HEK293T (cell line): ENCODE data around the gene SMIM7.

ENCODE experiments used
- CTCF ChIA-PET: fragments of 350-600 bp; formaldehyde crosslinking; extraction: SDS; loops from one replicate; lab custom pipeline; 2021; ENCODE audit warnings: antibody characterized with exemption, inconsistent platforms; lab: Yijun Ruan, JAX
- POLR2A ChIA-PET: fragments of 350-600 bp; formaldehyde crosslinking; extraction: SDS; loops from one replicate; lab custom pipeline; 2020; ENCODE audit warnings: antibody characterized with exemption, inconsistent platforms; lab: Yijun Ruan, JAX
- DNase-seq: peaks from one replicate; pipeline ENCODE4 v3.0.0; 2012; ENCODE audit warnings: mixed read lengths; ENCODE audit errors: extremely low spot score
- ARNT ChIP-seq: fragments of 450-650 bp; IDR thresholded peaks from 2 replicates; pipeline ENCODE4 v1.6.1; 2017; ENCODE audit warnings: mild to moderate bottlenecking
- BHLHE40 ChIP-seq: fragments of 450-650 bp; IDR thresholded peaks from 2 replicates; pipeline ENCODE4 v1.6.1; 2016; ENCODE audit warnings: mild to moderate bottlenecking, moderate library complexity, borderline replicate concordance
- CTBP1 ChIP-seq: fragments of 450-650 bp; IDR thresholded peaks from 2 replicates; pipeline ENCODE4 v1.6.1; 2016; ENCODE audit warnings: borderline replicate concordance
- ELF4 ChIP-seq: fragments of 450-650 bp; IDR thresholded peaks from 2 replicates; pipeline ENCODE4 v1.6.1; 2017; ENCODE audit warnings: antibody characterized with exemption
- FOXA1 ChIP-seq: fragments of 450-650 bp; IDR thresholded peaks from 2 replicates; pipeline ENCODE4 v1.6.1; 2016; ENCODE audit warnings: mild to moderate bottlenecking
- FOXK2 ChIP-seq: fragments of 450-650 bp; IDR thresholded peaks from 2 replicates; pipeline ENCODE4 v1.6.1; 2016; ENCODE audit warnings: mild to moderate bottlenecking
- FOXM1 ChIP-seq: fragments of 450-650 bp; IDR thresholded peaks from 2 replicates; pipeline ENCODE4 v1.6.1; 2017; ENCODE audit warnings: mild to moderate bottlenecking, borderline replicate concordance
- HDGF ChIP-seq: fragments of 450-650 bp; IDR thresholded peaks from 2 replicates; pipeline ENCODE4 v1.6.1; 2017; ENCODE audit warnings: antibody characterized with exemption, borderline replicate concordance
- L3MBTL2 ChIP-seq: fragments of 450-650 bp; conservative IDR thresholded peaks from 2 replicates; pipeline ENCODE4 v1.6.1; 2016; ENCODE audit warnings: mild to moderate bottlenecking
- LEF1 ChIP-seq: fragments of 450-650 bp; IDR thresholded peaks from 2 replicates; pipeline ENCODE4 v1.6.1; 2017; ENCODE audit warnings: mild to moderate bottlenecking, borderline replicate concordance
- NFRKB ChIP-seq: fragments of 450-650 bp; IDR thresholded peaks from 2 replicates; pipeline ENCODE4 v1.6.1; 2016; ENCODE audit warnings: mild to moderate bottlenecking, moderate library complexity
- SP1 ChIP-seq: fragments of 450-650 bp; IDR thresholded peaks from 2 replicates; pipeline ENCODE4 v1.6.1; 2017
- SUZ12 ChIP-seq: fragments of 450-650 bp; IDR thresholded peaks from 2 replicates; pipeline ENCODE4 v1.6.1; 2016; ENCODE audit warnings: mild to moderate bottlenecking
- TARDBP ChIP-seq: fragments of 450-650 bp; IDR thresholded peaks from 2 replicates; pipeline ENCODE4 v1.6.1; 2016
- ZNF384 ChIP-seq: fragments of 450-650 bp; IDR thresholded peaks from 2 replicates; pipeline ENCODE4 v1.6.1; 2016
- TF ChIP-seq, protein P1 (sequence below): fragments of 450-650 bp; IDR thresholded peaks from 2 replicates; pipeline ENCODE4 v1.6.1; 2016

The SMIM7 gene

DNA sequence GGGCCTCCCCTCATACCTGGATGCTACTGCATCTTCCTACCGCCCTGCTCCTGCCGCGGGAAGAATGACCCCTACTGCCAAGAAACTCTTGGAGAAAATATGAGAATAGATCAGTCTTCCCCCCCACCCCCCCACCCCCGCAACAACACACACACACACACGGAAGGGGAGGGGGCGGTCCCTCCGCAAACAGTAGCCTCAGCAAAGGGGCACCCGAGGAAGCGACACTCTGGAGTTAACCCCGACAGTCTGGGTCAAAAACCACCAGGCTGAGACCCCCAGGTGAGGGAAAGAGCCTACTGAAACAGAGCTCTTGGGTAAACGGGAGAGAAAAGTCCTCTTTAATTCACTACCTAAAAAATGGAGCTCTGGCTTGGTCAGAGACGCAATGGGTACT lies 33.1 kb downstream of the SMIM7 start:
- ChIA-PET CTCF (no interaction called here), POLR2A (interaction anchor here (0.6 to 3.9 kb wide), 9 partner anchors 8 to 295 kb away, joined by 3 to 20 read pairs (median 3); partner anchors contain the start of genes CHERP, SLC35E1 and SMIM7)
- DNase-seq, result no peak

DNA sequence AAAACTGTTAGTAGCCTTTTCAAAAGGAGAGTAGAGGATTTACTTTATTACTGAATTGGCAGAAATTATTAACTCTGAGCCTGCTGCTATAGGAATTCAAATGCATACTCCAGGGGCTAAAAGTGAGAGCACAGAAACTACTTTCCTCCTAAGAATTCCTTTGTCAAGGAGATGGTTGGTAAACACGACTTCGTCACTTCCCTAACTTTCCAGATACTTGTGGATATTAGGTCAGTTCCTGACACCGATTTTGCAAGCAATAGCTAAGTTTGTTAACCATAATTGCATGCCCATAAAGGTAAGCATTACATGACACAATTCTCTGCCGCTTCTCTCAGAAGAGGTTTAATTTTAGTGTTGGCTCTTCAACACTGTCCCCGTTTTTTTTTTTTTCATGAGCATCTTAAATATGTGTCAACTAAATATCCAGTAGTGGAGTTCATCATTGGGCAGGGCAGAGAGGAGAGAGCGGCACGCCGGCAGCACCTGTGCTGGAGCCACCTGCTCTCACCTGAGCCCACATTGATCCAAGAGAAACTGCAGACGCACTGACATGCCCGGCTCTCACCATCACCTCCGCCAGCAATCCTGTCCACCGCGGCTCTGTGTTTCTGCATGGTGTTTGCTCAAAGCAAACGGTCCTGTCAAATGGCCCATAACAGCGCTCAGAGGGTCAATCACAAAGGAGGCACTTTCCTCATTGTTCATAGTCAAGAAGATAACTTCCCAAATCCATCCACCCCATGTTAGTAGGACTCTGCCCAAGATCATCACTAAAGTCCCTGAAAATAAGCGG lies 34.6 kb downstream of the SMIM7 start:
- no peak for DNase-seq
- ChIA-PET POLR2A (interaction anchor here (1.0 to 3.9 kb wide), 3 partner anchors 34 to 52 kb away, joined by 3 to 20 read pairs (median 3); partner anchors contain the start of gene SLC35E1), CTCF (no interaction called here)
- no peak for TF ChIP-seq L3MBTL2
- no peak for TF ChIP-seq ZNF384
- TF ChIP-seq ARNT, result no peak
- no peak for TF ChIP-seq FOXK2
- TF ChIP-seq SUZ12, result no peak
- no peak for TF ChIP-seq BHLHE40
- no peak for TF ChIP-seq TARDBP
- TF ChIP-seq FOXA1, result no peak
- TF ChIP-seq ELF4, result no peak
- TF ChIP-seq NFRKB, result no peak
- no peak for TF ChIP-seq SP1
- TF ChIP-seq, protein P1, sequence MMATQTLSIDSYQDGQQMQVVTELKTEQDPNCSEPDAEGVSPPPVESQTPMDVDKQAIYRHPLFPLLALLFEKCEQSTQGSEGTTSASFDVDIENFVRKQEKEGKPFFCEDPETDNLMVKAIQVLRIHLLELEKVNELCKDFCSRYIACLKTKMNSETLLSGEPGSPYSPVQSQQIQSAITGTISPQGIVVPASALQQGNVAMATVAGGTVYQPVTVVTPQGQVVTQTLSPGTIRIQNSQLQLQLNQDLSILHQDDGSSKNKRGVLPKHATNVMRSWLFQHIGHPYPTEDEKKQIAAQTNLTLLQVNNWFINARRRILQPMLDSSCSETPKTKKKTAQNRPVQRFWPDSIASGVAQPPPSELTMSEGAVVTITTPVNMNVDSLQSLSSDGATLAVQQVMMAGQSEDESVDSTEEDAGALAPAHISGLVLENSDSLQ, result no peak
- no peak for TF ChIP-seq CTBP1
- no peak for TF ChIP-seq HDGF
- no peak for TF ChIP-seq LEF1
- no peak for TF ChIP-seq FOXM1

More for the DNA sequence above, 33.1 kb downstream of the SMIM7 start:
- no peak for TF ChIP-seq FOXA1
- TF ChIP-seq TARDBP, result no peak
- TF ChIP-seq SUZ12, result no peak
- no peak for TF ChIP-seq ARNT
- TF ChIP-seq BHLHE40, result no peak
- TF ChIP-seq L3MBTL2, result no peak
- no peak for TF ChIP-seq ELF4
- no peak for TF ChIP-seq CTBP1
- TF ChIP-seq LEF1, result no peak
- no peak for TF ChIP-seq FOXK2
- TF ChIP-seq, protein P1, result no peak
- no peak for TF ChIP-seq FOXM1
- no peak for TF ChIP-seq HDGF
- TF ChIP-seq NFRKB, result no peak

DNA sequence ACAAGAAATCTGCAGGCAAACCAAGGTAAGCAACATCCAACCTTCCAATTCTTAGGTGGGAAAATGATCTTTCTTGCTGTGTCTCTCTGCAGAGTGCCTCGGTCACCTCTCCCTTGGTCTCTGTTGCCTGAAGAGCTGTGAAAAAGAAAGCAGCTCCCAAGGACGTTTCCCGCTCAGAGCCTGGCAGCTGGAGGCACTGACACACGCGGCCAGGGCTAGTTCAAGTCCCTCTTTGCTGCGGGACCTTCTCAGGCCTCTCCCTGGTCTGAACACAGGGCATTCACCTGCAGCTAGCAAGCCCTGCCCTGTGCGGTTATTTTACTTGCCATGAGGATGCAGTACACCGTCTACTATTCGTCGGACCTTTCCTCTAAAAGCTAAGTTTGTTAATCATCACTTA lies 35.7 kb downstream of the SMIM7 start:
- no peak for DNase-seq
- no peak for TF ChIP-seq LEF1
- TF ChIP-seq NFRKB, result no peak
- no peak for TF ChIP-seq ARNT
- no peak for TF ChIP-seq ZNF384
- TF ChIP-seq HDGF, result no peak
- no peak for TF ChIP-seq SP1
- TF ChIP-seq TARDBP, result no peak
- no peak for TF ChIP-seq L3MBTL2
- TF ChIP-seq, protein P1, result no peak
- no peak for TF ChIP-seq FOXA1
- no peak for TF ChIP-seq CTBP1
- TF ChIP-seq FOXM1, result no peak
- TF ChIP-seq BHLHE40, result no peak
- TF ChIP-seq FOXK2, result no peak
- no peak for TF ChIP-seq SUZ12
- no peak for TF ChIP-seq ELF4
- ChIA-PET CTCF (interaction anchor here (0.6 kb wide), 1 partner anchor 130 kb away, joined by 3 read pairs; no protein-coding TSS in a partner anchor), POLR2A (interaction anchor here (1.0 to 1.2 kb wide), 2 partner anchors 35 to 39 kb away, joined by 3 read pairs; no protein-coding TSS in a partner anchor)

DNA sequence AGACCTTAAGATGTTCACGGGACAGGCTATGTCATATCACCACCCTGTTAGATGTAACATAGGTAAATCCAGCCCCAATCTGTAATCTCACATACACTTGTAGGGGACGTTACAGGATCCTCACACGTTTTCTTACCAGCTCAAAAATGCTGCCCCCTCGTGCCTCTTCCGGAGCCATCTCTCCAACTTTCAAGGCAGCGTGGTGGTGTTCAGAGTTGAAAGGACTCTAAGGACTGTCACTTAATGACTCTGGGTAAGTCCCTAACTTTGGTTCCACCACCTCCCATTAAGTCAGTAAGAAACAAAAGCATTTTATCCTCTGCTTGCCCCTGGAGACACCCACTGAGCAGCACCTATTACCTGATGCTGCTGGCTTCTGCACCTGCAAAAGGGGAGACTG lies 36.4 kb downstream of the SMIM7 start:
- ChIA-PET CTCF (no interaction called here), POLR2A (no interaction called here)
- no peak for DNase-seq
- TF ChIP-seq BHLHE40 (no peak), TARDBP (no peak), FOXA1 (no peak), FOXK2 (no peak), ARNT (no peak)

DNA sequence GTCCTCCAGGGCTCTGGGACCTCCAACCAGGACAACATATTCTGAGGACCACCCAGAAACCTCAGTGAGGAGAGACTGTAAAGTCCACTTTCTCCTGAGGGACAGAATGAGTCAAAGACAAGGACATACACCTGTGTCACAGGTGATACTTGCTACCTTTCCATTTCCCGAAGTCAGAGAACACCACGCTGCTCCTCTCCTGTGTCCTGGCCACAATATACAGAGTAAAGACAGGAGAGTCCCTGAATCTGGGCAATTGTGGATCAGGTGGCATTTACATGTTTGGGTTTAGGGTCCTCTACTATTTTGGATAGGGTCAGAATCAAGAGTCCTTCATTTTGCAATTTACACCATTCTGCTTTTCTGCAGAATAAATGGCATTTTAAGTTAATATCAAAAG lies 36.9 kb downstream of the SMIM7 start:
- no peak for DNase-seq
- ChIA-PET POLR2A (no interaction called here), CTCF (no interaction called here)
- TF ChIP-seq ZNF384 (no peak), FOXK2 (no peak), NFRKB (no peak), HDGF (no peak), LEF1 (no peak), CTBP1 (no peak), SP1 (no peak), L3MBTL2 (no peak), TARDBP (no peak), FOXA1 (no peak), SUZ12 (no peak), BHLHE40 (no peak), ELF4 (no peak), ARNT (no peak), FOXM1 (no peak)
- TF ChIP-seq, protein P1, result no peak
